Muscle of back (tissue), 11 donors: Measurements from ENCODE around the gene ANGPTL8. TPM values are rescaled to one million over a fixed set of nuclear protein-coding genes. Genes with fewer than 3 reads are reported as not detected.
A peak's percentile ranks its signal among the peaks of the same experiment; 100 is the strongest.

Source experiments
- DNase-seq, 3 donors: peaks; one replicate each; pipeline versions ENCODE4 v3.0.0 to v3.0.0-alpha.2; 2013
- polyA plus RNA-seq, 10 donors: library from polyadenylated mRNA; unstranded; fragments of 120-200 nt; gene quantifications; one replicate each; pipeline ENCODE4 v1.2.1, GENCODE V29; 2013; ENCODE audit not compliant: insufficient read length in 10 of 10

The ANGPTL8 gene
- polyA plus RNA-seq, 10 donors = 0.36 to 0.96 (median 0.53) TPM; not detected in 2

DNA sequence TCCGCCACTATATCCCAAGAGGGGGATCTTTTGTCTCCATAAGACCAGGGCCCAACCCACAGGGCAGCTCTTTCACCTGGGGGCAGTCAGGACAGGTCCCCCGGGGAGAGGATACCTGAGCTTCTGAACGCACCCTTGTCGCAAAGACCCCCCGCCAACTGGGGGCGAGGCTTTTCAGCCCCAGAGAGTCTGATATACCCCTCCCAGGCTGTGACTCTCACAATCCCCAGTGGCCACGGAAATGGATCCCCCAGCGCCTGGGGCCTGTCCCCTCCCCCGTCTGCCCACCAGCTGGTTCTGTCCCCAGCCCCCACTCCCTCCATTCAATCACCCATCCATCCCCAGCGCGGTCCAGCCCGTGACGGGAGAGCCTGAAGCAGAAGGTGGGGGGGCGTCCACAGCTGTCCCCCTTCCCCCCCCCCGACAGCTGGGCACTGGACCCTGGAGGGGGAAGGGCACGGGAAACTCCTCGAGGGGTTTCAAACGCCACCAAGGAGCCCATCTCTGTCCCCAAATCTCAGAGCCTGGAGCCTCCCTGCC lies 22.1 kb downstream of the ANGPTL8 start:
- DNase-seq = no peak

DNA sequence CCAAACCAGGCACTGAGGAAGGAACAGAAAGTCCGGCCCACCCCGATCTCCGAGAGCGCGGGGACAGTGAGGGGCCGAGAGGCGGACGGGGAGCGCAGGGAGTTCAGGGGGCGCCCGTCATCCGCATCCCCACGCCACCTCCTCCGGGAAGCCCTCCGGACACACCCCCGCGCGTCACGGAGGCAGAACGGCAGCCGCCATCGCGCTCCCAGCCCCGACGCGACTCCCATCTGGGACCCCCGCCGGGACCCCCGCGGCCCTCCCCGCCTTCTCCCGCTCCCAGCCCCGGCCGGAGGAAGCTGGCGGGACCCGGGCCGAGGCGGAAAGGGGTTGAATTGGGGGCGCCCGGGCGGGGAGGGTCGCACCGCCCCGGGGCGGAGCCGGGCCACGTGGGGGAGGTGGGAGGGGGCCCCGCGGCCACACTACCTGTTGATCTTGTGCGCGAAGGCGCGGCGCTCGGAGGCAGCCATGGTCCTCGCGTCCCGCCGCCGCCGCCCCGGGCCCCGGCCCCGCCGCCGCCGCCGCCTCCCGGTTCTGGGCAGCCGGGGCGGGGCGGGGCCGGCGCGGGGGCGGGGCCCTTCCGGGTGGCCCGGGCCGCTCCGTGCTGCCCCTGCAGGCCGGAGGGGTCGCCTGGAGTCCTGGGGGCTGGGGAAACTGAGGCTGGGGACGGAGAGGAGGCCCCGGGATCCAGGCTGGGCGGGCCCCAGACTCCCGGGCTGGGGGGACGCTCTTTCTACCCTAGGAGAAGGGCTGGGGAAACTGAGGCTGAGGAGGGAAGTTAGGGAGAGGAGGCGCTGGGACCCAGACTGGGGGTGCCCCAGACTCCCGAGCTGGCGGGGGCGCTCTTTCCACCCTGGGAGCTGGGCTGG lies 22.8 kb downstream of the ANGPTL8 start, which contains the start of gene DOCK6:
Gene DOCK6, minus strand, starts transcription at position 554 of the 869 bp plus-strand sequence. Its CDS starts 84 bp downstream, at position 470.
- DNase-seq = peak in 1 of 3 donors; percentile 73

GRCh38 chr19:11263726-11264125 lies 24.3 kb downstream of the ANGPTL8 start:
- no peak for DNase-seq

DNA sequence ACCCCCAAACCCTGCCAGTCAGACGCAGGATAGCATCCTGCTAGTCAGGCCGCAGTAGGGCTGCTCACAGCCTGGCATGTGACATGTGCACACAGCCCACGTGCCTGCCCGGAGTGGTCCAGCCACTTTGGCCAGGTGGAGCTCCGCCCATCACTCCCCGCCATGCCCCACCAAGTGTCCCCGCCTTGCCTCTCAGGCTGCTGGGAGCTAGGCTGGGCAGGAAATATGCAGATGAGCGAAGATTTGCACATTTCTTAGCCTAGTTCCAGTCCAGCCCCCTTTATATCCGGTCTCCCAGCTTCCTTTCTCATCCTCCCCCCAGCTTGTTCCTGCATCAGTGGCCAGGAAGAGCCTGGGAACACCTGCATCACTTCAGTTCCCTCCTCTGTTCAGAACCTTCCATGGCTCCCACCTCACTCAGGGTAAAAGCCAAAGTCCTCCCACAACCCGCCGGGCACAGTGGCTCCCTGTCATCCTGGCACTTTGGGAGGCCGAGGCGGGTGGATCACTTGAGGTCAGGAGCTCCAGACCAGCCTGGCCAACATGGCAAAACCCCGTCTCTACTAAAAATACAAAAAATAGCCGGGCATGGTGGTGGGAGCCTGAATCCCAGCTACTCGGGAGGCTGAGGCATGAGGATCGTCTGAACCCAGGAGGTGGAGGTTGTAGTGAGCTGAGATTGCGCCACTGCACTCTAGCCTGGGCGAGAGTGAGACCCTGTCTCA lies 25.2 kb downstream of the ANGPTL8 start:
- DNase-seq = peak in 1 of 3 donors; percentile 58

DNA sequence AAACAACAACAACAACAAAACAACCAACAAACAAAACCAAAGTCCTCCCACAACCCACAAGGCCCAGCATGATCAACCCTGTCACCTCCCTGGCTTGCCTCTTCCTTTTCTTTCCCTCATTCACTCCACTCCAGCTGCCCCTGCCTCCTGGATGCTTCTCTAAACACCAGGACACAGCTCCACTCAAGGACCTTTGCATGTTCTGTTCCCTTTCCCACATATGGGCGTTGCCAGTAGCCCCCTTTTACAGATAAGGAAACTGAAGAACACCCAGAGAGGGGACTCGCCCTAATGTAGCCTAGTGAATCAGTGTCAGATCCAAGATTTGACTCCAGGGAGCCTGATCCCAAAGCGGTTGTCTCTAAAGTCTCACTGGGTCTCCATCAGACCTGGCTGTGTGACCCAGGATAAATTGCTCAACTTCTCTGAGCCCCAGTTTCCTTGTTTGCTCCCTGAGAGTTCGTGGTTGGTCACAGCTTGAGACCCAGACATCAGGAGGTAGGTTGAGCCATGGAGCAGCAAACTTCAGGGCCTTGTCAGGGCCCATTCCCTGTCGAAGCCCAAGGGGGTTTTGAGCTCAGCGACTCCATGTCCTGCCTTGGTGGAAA lies 25.9 kb downstream of the ANGPTL8 start:
- DNase-seq = no peak

- DNase-seq = no peak
Measured at GRCh38 chr19:11265785-11266236, 26.4 kb downstream of the ANGPTL8 start.

GRCh38 chr19:11267316-11268085 lies 28.1 kb downstream of the ANGPTL8 start:
- DNase-seq = no peak

- DNase-seq = peak in 2 of 3 donors; percentile 61 to 84
Measured at GRCh38 chr19:11268783-11269267, 29.4 kb downstream of the ANGPTL8 start.

GRCh38 chr19:11269408-11269807 lies 30.0 kb downstream of the ANGPTL8 start:
- DNase-seq = peak in 1 of 3 donors; percentile 53

DNA sequence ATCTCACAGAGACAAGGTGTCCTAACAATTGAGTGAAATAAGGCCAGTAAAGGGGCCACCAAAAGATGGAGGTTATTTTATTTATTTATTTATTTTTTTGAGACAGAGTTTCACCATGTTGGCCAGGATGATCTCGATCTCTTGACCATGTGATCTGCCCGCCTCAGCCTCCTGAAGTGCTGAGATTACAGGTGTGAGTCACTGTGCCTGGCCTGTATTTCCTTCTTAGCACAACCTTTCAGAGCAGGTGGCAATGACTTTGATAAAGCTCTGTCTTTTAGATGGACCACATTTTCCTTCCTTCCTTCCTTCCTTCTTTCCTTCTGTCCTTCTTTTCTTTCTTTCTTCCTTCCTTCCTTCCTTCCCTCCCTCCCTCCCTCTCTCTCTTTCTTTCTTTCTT lies 33.9 kb downstream of the ANGPTL8 start:
- no peak for DNase-seq

DNA sequence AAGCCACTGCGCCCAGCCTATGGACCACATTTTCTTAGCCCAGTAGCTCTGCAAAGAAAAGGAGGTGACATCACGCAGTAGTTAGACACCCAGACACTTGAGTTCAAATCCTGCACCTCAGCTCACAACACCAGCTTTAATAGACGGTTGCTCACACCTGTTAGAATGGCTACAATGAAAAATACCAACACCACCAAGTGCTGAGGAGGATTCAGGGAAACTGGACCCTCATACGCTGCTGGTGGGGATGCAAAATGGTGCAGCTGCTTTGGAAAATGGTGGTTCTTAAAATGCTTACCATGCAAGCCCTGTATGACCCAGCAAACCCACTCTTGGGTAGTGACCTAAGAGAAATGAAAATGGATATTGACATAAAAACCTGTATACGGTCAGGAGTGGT lies 34.6 kb downstream of the ANGPTL8 start:
- DNase-seq = no peak

- DNase-seq = no peak
Measured at GRCh38 chr19:11274533-11275086, 35.2 kb downstream of the ANGPTL8 start.

DNA sequence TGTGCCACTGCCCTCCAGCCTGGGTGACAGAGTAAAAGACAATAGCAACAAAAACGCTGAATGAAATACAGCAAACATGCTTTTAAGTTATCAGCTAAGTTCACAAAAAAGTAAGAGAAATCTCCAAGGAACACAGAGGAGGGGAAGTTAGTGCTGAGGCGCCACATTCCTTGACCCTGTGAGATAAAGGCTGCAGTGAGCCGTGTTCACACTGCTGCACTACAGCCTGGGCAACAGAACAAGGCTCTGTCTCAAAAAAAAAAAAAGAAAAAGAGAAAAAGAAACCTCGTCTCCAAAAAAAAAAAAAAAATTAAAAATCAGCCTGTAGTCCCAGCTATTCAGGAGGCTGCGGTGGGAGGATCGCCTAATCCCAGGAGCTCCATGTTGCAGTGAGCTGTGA lies 39.3 kb downstream of the ANGPTL8 start:
- no peak for DNase-seq

DNA sequence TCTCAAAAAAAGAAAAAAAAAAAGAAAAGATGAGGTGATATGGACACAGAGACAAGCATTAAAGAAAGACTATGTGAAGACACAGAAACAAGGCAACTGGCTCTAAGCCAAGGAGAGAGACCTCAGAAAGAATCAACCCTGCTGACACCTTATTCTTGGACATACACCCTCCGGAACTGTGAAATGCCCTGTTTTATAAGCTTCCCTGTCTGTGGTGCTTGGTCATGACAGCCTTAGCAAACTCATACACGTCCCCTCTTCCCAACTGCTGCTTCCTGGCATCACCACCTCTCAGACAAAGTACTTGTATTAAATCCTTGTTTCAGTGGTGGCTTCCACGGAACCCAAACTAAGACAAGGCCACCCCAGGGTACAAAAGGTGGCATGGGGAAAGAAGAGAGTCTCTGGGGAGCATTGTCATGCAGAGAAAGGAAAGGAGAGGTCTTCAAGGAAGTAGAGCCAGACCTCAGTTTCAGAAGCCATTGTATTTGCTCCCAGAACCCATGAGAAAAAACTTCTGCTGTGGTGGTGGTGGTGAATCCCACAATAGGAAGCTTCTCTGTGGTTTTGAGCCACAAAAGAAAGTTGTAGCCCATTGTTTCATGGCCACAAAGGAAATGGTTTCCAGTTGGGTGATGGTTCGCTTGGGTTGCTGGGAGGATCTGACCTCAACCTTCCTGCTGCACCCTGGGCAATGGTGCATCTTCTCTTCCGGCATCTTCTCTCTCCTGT lies 40.3 kb downstream of the ANGPTL8 start:
- DNase-seq = no peak

DNA sequence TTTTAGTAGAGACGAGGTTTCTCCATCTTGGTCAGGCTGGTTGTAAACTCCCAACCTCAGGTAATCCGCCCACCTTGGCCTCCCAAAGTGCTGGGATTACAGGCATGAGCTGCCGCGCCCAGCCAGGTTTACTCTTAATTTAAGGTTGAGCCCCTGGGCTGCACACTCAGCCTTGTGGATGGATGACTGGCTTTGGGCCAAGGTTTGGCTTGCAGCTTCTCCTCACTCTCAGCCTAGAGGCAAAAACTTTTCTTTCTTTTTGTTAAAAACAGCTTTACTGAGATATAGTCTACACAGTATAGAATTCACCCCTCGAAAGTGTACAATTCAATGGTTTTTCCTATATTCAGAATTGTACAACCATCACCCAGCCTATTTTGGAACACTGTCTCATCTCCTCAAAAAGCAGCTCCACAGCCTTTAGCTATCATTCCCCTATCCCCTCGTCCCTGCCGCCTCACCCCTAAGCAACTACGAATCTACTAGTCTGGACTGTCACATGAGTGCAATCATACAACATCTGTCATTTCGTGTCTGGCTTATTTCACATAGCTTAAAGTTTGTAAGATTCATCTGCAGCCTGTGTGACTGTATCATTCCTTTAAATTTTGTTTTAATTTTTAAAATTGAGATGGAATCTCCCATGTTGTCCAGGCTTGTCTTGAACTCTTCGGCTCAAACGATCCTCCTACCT lies 42.1 kb downstream of the ANGPTL8 start:
- peak in 1 of 3 donors; percentile 46 for DNase-seq

GRCh38 chr19:11284515-11284914 lies 45.1 kb downstream of the ANGPTL8 start:
- DNase-seq = peak in 1 of 3 donors; percentile 40

- peak in 1 of 3 donors; percentile 46 for DNase-seq
Measured at GRCh38 chr19:11286312-11286974, 47.0 kb downstream of the ANGPTL8 start.

- no peak for DNase-seq
Measured at GRCh38 chr19:11288349-11288748, 48.9 kb downstream of the ANGPTL8 start.

GRCh38 chr19:11290256-11290655 lies 50.8 kb downstream of the ANGPTL8 start:
- DNase-seq = no peak
